Glutamatergic neuron (in vitro differentiated cells): ENCODE results near the gene PHLDB2. TPM values are rescaled to one million over a fixed set of nuclear protein-coding genes. Genes with fewer than 3 reads are reported as not detected.
A peak's percentile ranks its signal among the peaks of the same experiment; 100 is the strongest.

Experiments
- DNase-seq: peaks from one replicate; pipeline ENCODE4 v3.0.0; 2022
- H3K27ac Mint-ChIP-seq: one replicate; pipeline ENCODE4 v1.8.0; 2020; ENCODE audit warnings: mild to moderate bottlenecking, mixed read lengths, inconsistent platforms; ENCODE audit not compliant: unreplicated experiment
- H3K27me3 Mint-ChIP-seq: one replicate; pipeline ENCODE4 v1.8.0; 2020; ENCODE audit warnings: mild to moderate bottlenecking, moderate library complexity, mixed read lengths, inconsistent platforms; ENCODE audit not compliant: unreplicated experiment
- H3K36me3 Mint-ChIP-seq: one replicate; pipeline ENCODE4 v1.8.0; 2020; ENCODE audit warnings: mild to moderate bottlenecking, mixed read lengths, inconsistent platforms; ENCODE audit not compliant: unreplicated experiment
- H3K4me1 Mint-ChIP-seq: one replicate; pipeline ENCODE4 v1.8.0; 2020; ENCODE audit warnings: mild to moderate bottlenecking, low read depth, mixed read lengths, inconsistent platforms; ENCODE audit not compliant: unreplicated experiment
- H3K4me3 Mint-ChIP-seq: one replicate; pipeline ENCODE4 v1.8.0; 2020; ENCODE audit warnings: mild to moderate bottlenecking, mixed read lengths, inconsistent platforms; ENCODE audit not compliant: unreplicated experiment
- H3K9me3 Mint-ChIP-seq: one replicate; pipeline ENCODE4 v1.8.0; 2020; ENCODE audit warnings: mild to moderate bottlenecking, moderate library complexity, mixed read lengths, inconsistent platforms; ENCODE audit not compliant: unreplicated experiment
- CTCF ChIP-seq: fragments of 200-600 bp; sonication (generic); IDR thresholded peaks from one replicate; pipeline ENCODE4 v1.5.0; 2021; ENCODE audit not compliant: partially characterized antibody, unreplicated experiment
- total RNA-seq: library from RNA; stranded (reverse); fragmentation: NEBNext Ultra II Directional; extraction: Animal tissue kit (Norgen Biotek cat#: 25700); gene quantifications from one replicate; pipeline ENCODE4 v1.2.1, GENCODE V29; 2021; ENCODE audit not compliant: unreplicated experiment

The PHLDB2 gene
- total RNA-seq, 1 donor from 2014 or later: 18.7 TPM

- Mint-ChIP-seq H3K4me1 (peaks cover 3% of the 10 kb centered on the region), H3K27ac (no peak overlapping the region), H3K9me3 (peaks cover 2% of the 10 kb centered on the region), H3K27me3 (peaks cover 2% of the 10 kb centered on the region), H3K4me3 (no peak overlapping the region), H3K36me3 (no peaks in the 10 kb centered on the region)
- no peak for TF ChIP-seq CTCF
- no peak for DNase-seq
These were observed 104.4 kb downstream of the PHLDB2 start for GRCh38 chr3:111963424-111963823.

GRCh38 chr3:111965484-111965883 is 106.4 kb downstream of the PHLDB2 start:
- no peak for DNase-seq
- Mint-ChIP-seq H3K36me3 (no peaks in the 10 kb centered on the region), H3K9me3 (peaks cover 2% of the 10 kb centered on the region), H3K27me3 (peaks cover 2% of the 10 kb centered on the region), H3K4me3 (no peak overlapping the region), H3K27ac (no peak overlapping the region), H3K4me1 (peaks cover 3% of the 10 kb centered on the region)
- TF ChIP-seq CTCF: no peak

GRCh38 chr3:111967068-111967467 is 108.0 kb downstream of the PHLDB2 start:
- DNase-seq: no peak
- Mint-ChIP-seq H3K27ac (no peak overlapping the region), H3K36me3 (no peaks in the 10 kb centered on the region), H3K27me3 (peaks cover 2% of the 10 kb centered on the region), H3K4me3 (no peak overlapping the region), H3K4me1 (peaks cover 3% of the 10 kb centered on the region), H3K9me3 (peaks cover 2% of the 10 kb centered on the region)
- TF ChIP-seq CTCF: no peak

- no peaks in the 10 kb centered on the region for H3K36me3 Mint-ChIP-seq
- H3K27ac Mint-ChIP-seq: peak overlapping the region; percentile 9
- peak; percentile 84 for DNase-seq
- TF ChIP-seq CTCF: peak; percentile 97
- H3K4me3 Mint-ChIP-seq: no peak overlapping the region
- peaks cover 2% of the 10 kb centered on the region for H3K27me3 Mint-ChIP-seq
- H3K4me1 Mint-ChIP-seq: peaks cover 3% of the 10 kb centered on the region
- peaks cover 2% of the 10 kb centered on the region for H3K9me3 Mint-ChIP-seq
These were observed 108.7 kb downstream of the PHLDB2 start for GRCh38 chr3:111967651-111968274.

- Mint-ChIP-seq H3K4me3 (no peak overlapping the region), H3K4me1 (peaks cover 3% of the 10 kb centered on the region), H3K27ac (no peak overlapping the region)
These were observed 109.4 kb downstream of the PHLDB2 start for GRCh38 chr3:111968319-111969054.

More at GRCh38 chr3:111968319-111969054, 109.4 kb downstream of the PHLDB2 start:
- DNase-seq: no peak
- Mint-ChIP-seq H3K36me3 (no peaks in the 10 kb centered on the region), H3K9me3 (peaks cover 2% of the 10 kb centered on the region), H3K27me3 (peaks cover 2% of the 10 kb centered on the region)
- no peak for TF ChIP-seq CTCF
